ENCODE results near the gene MBD6.

The MBD6 gene, protein sequence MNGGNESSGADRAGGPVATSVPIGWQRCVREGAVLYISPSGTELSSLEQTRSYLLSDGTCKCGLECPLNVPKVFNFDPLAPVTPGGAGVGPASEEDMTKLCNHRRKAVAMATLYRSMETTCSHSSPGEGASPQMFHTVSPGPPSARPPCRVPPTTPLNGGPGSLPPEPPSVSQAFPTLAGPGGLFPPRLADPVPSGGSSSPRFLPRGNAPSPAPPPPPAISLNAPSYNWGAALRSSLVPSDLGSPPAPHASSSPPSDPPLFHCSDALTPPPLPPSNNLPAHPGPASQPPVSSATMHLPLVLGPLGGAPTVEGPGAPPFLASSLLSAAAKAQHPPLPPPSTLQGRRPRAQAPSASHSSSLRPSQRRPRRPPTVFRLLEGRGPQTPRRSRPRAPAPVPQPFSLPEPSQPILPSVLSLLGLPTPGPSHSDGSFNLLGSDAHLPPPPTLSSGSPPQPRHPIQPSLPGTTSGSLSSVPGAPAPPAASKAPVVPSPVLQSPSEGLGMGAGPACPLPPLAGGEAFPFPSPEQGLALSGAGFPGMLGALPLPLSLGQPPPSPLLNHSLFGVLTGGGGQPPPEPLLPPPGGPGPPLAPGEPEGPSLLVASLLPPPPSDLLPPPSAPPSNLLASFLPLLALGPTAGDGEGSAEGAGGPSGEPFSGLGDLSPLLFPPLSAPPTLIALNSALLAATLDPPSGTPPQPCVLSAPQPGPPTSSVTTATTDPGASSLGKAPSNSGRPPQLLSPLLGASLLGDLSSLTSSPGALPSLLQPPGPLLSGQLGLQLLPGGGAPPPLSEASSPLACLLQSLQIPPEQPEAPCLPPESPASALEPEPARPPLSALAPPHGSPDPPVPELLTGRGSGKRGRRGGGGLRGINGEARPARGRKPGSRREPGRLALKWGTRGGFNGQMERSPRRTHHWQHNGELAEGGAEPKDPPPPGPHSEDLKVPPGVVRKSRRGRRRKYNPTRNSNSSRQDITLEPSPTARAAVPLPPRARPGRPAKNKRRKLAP

GRCh38 chr12:57522011-57522886 lies at the start of gene MBD6:
Gene MBD6 (plus strand): TSS chr12:57522824. CDS start chr12:57524304, 1,480 bp downstream.
- peak; percentile 60 to 88 for DNase-seq

DNA sequence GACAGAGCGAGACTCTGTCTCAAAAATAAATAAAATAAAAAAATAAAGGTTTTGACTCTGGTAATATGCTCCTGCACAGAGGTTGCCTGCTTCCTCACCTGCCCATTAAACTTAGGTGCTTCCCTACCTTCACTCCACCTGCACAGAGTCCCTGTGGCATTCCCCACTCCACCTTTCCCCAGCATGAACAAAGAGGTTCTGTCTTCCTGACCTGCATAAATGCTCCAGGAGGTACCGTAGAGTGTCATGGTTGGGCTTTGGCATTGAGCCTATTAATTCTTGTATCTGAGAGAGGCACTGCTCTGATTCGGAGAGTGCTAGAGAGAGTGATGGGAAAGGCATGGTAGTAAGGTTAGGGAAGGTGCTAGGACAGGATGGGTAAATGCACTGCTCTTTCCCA lies 49.2 kb upstream of the MBD6 start:
- DNase-seq: no peak

- no peak for DNase-seq
These were observed 48.7 kb upstream of the MBD6 start for GRCh38 chr12:57473886-57474285.

- no peak for DNase-seq
These were observed 48.2 kb upstream of the MBD6 start for GRCh38 chr12:57474430-57474829.

- DNase-seq: no peak
These were observed 47.8 kb upstream of the MBD6 start for GRCh38 chr12:57474862-57475261.

GRCh38 chr12:57475271-57476161 lies 47.1 kb upstream of the MBD6 start:
- DNase-seq: no peak

GRCh38 chr12:57476162-57476992 lies 46.2 kb upstream of the MBD6 start:
- no peak for DNase-seq

GRCh38 chr12:57476993-57477709 lies 45.5 kb upstream of the MBD6 start:
- no peak for DNase-seq

DNA sequence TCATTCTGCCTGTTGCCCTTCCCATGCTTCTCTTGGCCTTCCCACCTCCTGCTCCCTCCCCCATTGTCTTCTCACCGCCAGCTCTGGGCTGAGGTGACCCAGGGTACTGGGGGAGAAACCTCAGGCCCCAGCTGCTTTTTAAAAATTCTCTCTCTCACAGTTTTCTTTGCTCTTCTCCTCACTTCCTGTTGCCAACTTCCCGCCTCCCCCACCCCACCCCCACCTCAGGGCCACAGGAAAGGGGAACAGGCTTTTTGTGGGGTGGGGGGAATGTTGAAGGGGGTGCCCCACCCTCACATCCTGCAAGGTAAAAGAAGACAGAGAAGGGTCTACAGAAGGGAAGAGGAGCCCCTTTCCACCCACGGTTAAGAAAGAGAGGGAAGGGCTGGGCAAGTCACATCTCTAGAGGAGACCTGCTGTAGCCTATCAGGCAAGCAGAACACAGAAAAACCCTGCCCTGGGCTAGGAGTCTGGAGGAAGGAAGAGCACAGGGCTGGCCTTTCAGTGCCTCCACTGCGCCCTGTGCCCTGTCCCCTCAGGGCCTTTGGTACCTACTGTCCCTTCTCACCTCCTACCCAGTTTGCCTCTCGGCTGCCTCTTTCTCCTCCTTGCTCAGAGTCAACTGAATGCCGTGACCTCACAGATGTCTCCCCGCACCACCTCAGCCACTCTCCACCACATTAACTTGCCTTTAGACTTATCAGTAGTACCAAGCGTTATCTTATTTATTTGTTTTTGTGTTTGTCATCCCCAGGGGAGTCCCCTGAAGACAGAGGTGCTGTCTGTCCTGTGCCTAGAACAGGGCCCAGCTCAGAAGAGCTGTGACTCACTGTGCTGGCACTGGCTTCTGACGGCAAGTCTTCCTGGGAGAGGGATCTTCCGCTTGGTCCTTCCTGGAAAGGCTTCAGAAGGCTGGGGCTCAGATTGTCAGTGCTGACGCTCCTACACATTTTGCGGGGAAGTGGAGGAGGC lies 44.6 kb upstream of the MBD6 start:
- no peak for DNase-seq

- DNase-seq: no peak
These were observed 43.6 kb upstream of the MBD6 start for GRCh38 chr12:57479043-57479375.

- DNase-seq: no peak
These were observed 43.1 kb upstream of the MBD6 start, which contains the start of gene ARHGAP9 for GRCh38 chr12:57479376-57480115. Gene ARHGAP9 (minus strand): TSS chr12:57479866. CDS start chr12:57479406, 460 bp downstream.

- no peak for DNase-seq
These were observed 41.0 kb upstream of the MBD6 start for GRCh38 chr12:57481671-57482070.

- no peak for DNase-seq
These were observed 39.2 kb upstream of the MBD6 start for GRCh38 chr12:57483466-57483865.

DNA sequence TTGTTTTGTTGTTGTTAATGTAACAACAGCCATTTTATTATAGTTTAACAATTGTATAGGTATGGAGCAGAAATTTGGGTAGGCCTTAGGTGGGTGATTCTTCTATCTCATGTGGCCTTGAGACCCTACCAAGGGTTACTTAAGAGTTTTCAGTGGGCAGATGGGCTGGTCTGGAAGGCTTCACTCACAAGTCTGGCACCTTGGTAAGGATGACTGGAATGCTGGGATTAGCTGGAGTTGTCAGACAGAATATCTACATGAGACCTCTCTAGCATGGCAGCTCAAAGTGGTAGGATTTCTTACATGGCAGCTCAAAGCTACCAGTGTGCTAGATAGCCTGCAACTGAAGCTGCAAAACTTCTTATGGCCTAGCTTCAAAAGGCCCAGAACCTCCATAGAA lies 36.9 kb upstream of the MBD6 start:
- DNase-seq: no peak

DNA sequence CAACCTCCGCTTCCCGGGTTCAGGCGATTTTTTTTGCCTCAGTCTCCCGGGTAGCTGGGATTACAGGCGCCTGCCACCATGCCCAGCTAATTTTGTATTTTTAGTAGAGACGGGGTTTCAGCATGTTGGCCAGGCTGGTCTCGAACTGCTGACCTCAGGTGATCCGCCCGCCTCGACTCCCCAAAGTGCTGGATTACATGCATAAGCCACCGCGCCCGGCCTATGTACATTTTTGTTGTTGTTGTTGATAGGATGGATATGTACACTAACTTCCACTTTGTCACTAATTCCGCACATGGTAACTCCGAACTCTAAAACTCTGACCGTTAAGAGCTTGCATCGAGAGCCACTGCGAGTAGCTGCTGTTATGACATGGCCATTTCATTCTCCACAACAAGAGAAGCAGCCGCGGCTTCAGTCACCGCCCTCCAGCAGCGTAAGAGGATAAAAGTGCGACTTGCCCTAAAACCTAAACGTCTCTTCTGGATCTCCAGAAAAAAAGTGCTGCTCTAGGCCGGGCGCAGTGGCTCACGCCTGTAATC lies 35.5 kb upstream of the MBD6 start:
- no peak for DNase-seq

DNA sequence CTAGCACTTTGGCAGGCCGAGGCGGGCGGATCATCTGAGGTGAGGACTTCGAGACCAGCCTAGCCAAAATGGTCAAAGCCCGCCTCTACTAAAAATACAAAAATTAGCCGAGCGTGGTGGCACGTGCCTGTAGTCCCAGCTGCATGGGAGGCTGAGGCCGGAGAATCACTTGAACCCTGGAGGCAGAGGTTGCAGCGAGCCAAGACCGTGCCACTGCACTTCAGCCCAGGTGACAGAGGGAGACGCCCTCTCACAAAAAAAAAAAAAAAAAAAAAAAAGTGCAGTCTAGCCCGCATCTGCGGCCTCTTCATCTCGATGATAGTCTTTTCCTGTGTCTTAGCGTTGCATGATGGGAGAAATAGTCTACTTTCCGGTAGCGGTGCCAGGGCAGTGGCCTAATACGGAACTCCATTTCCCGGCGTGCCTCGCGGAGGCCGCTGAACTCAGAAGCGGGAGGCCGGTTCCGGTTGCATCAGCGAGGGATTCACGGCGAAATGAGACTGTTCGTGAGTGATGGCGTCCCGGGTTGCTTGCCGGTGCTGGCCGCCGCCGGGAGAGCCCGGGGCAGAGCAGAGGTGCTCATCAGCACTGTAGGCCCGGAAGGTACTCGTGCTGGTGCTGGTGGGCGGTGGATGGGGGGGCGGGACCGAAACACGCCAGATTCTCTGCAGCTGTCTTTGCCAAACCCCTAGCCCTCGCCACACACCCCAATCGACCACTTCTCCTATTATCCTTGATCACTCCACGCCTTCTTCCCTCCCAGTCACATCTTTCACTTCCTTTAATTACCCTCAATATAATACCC lies 34.8 kb upstream of the MBD6 start, which contains the start of gene MARS1:
MARS1 (plus strand) TSS at position 472 of the 805 bp plus-strand sequence; CDS start at position 495, 23 bp downstream.
- peak; percentile 87 to 96 for DNase-seq

All from NCI-H446 (cell line).